ENCODE measurements around the gene OSBPL8.

- TF ChIP-seq, protein P1, sequence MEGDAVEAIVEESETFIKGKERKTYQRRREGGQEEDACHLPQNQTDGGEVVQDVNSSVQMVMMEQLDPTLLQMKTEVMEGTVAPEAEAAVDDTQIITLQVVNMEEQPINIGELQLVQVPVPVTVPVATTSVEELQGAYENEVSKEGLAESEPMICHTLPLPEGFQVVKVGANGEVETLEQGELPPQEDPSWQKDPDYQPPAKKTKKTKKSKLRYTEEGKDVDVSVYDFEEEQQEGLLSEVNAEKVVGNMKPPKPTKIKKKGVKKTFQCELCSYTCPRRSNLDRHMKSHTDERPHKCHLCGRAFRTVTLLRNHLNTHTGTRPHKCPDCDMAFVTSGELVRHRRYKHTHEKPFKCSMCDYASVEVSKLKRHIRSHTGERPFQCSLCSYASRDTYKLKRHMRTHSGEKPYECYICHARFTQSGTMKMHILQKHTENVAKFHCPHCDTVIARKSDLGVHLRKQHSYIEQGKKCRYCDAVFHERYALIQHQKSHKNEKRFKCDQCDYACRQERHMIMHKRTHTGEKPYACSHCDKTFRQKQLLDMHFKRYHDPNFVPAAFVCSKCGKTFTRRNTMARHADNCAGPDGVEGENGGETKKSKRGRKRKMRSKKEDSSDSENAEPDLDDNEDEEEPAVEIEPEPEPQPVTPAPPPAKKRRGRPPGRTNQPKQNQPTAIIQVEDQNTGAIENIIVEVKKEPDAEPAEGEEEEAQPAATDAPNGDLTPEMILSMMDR (conservative IDR thresholded peaks at IDR 0.05 in 1 of 2, IDR thresholded peaks at IDR 0.05 in 1 of 2; ENCODE audit: extremely low read depth in 1 of 2, insufficient read depth in 1 of 2, low read depth in 1 of 2, low read length in 2 of 2): no peak
- TF ChIP-seq EZH2 (IDR thresholded peaks at IDR 0.05; ENCODE audit: borderline replicate concordance, low read length): no peak
Observed at GRCh38 chr12:76317976-76318375, 241.6 kb downstream of the OSBPL8 start.
